GM20431 (cell line): Measurements from ENCODE around the gene PRDM5.
"Not testable (repeated sequence)": the region's sequence is repeated elsewhere in the genome, so short reads cannot be mapped to it uniquely, and the experiment has no call there.

Experiments used
- in situ Hi-C: fragments of 300-500 bp; cut with MseI, MboI; formaldehyde crosslinking; loops from one replicate; pipeline ENCODE4 v1.15.0; 2020; ENCODE audit warnings: low sequenced_read_pairs; ENCODE audit not compliant: unreplicated experiment

Gene PRDM5

DNA sequence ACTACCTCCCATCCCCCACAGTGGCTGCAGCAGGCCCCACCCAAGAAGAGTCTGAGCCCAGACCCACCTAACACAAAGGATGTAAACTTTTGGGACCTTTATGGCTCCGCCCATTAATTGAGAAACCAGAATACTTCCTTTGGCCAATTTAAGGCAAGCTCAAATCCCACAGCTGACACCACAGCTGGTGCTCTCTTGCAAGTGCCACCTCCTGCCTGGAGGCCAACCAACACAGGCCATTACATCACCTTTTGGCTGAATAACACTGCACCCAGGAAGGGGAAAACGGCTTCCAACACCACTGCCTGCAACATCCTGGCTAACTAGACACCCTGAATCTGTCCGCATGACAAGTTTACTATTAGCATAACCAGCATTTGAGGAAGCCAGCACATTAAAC is 248.8 kb downstream of the PRDM5 start:
- in situ Hi-C loops = no loop called here

DNA sequence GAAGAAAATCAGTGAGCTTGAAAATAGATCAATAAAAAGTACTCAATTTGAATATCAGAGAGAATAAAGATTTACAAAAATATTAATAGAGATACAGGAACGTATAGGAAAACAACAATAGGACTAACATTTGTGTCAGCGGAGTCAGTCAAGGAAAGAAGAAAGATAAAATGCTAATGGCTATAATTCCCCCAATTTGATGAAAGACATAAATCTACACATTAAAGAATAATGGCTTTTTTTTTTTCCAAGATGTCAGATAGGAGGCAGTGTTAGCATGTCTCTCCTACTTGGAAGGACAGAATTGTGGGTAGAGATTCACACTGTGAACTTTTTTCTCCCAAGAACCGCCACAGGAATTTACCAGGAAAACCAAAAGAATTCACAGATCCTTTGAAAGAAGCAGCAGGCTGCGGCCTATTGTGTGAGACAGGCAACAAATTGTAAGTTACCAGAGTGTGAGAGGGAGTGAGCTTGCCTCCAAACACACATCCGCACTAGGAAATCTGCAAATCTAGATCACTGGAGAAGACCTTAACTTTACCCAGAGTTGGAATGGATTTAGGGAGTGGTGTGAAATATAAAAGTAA is 249.9 kb downstream of the PRDM5 start:
- in situ Hi-C loops = no loop called here

DNA sequence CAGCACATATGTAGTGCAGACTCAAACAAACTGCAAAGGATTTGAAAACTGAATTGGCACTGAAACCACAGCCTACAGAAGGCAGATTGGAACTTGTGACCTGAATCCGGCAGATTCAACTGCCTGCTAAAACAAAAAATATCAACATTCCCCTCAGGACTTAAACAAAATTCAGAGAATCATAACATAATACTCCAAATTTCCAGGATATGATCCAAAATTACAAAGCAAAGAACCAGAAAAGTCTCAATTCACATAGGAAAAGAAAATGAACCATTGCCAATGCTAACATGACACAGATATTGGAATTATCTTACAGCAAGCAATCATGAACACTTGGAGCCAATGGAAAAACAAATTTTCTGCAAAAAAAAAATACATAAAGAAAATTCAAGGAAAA is 250.4 kb downstream of the PRDM5 start:
- in situ Hi-C loops = no loop called here

DNA sequence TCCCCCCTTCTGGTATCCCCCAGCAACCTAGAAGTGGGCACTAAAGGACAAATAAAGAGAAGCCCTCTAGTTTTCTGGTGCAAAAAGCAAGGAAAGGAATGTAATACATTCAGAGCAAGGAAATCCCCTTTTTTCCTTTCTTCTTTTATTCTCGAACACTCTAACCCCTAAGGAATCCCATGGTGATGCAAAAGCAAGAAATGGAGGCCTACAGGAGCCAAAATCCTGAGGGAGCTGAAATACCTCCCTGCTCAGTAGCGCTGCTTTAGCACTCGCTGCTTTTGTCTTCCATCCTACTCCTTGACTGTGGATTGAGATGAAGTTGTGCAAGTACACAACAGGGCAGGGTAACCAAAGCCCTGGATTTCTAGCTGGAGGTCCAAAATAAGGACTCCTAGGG is 251.0 kb downstream of the PRDM5 start:
- in situ Hi-C loops = no loop called here

DNA sequence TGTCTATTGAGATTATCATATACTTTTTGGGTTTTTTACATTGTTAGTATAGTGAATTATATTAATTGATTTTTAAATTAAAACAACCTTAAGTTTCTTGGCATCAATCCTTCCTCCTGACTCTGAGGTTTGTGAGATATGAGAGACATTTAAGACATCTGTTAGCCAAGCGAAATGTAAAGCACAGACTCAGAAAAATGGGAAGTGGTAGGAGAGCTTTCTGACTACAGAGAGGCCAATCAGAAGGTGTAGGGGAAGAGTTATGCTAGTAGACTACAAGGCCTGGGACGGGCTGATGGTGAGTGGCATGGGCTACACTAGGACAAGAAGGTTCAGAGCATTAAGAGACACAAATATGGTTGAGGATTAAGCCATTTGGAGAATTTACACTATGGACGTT is 255.4 kb downstream of the PRDM5 start:
- in situ Hi-C loops = no loop called here

DNA sequence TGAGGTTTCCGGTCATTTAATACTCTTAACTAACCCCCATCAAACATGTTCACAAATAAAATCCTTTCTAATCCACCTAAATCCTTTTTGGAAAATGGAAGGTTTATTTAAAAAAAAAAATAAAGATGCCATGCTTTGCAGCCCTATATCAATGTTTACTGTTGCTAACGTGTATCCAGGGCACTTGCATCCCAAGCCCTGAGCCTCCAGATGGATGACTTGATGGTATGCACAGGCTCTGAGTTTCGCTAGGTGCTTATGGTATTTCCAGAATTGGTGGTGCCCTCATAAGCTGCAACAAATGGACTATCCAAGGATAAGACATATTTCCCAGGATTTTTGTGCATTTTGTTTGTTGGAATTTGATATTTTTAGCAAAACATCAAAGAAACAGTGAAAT is 257.7 kb downstream of the PRDM5 start:
- in situ Hi-C loops = no loop called here

DNA sequence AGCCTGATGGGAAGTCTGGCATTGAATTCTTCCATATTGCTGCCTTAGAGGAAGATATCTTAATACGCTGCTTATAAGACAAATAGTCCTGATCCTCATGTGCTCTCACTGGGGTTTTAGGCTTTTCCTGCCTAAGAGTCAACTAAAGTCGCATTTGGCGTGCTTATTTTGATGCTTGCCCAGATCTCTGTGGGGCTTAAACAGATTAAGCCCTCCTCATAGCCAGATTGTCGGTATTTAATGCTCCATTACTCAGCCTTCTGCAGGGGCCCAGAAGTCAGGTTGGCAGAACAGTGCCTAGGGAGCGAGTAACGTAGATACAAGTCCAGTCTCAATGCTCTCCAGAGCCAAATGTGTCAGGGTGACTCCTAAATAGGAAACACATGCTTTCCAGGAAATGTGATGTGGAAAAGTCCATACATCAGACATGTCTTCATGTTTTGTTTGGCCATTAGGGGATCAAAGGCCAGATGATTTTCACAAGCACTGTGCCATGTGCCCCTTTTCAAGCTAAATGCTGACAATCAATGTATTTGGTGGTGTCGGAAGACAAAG is 262.8 kb downstream of the PRDM5 start:
- in situ Hi-C loops = no loop called here

DNA sequence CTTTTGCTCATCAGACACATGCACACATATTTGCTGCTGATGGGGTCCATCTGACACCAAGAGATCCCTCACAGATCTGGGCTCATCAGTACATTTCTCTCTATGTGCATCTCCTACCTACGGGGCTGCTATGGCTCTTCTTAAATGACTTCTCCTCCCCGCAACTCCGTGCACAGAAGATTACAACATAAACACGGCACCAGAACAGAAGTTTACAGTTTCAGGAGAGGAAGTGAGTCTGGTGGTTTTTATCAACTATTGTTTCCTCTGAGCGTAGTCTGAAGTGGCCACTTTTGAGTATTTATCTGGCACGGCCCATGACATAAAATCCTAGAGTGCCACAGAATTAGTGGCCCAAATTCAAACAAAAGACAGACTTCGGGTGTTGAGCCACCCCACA is 263.8 kb downstream of the PRDM5 start:
- in situ Hi-C loops = no loop called here

DNA sequence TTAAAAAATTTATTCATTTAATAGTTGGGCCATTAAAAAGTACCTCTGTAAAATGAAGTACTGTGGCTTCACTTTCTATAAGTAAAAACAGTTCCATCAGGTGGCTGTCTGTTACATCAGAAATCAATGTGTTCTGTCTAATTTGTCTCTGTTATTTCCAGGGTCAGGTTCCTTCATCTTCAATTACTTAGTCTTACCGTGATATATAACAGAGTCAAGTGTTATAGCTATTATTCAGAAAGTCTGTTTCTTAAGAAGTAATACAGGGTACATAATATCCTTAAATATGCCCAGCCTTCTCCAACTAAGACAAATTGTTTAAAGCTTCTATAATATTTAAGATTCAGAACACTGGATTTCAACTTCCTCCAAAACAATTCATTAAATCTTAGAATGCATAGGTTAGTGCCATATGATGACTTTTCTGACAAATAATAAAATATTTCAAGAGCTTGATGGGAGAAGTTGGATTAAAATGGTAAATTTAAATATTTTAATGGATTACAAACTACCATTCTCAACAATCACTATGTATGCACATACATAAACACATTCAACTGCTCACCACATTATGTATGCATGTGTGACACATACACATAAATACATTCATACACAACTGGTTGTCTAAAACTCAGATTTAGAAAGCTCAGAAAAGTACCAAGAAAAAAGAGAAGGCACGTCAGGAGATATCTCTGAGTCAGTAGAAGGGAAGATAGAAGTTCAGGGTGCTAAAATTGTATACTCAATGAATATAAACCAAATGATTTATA is 268.5 kb downstream of the PRDM5 start:
- in situ Hi-C loops = no loop called here

DNA sequence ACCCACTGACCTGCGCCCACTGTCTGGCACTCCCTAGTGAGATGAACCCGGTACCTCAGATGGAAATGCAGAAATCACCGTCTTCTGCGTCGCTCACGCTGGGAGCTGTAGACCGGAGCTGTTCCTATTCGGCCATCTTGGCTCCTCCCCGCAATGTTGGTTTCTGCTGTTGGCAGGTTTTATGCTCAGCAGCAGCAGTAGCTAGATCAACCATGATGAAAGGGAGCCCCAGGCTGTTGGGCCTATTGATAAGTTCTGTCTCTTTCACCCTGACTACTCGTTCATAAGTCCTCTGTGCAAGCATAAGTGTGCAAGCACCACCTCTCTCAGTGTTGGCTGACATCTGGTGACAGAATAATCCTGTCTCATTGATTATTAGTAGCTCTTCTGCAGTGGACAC is 274.2 kb downstream of the PRDM5 start:
- in situ Hi-C loops = not testable (repeated sequence)
